T1000 (cell line): ENCODE results near the gene LCLAT1.
A peak's percentile ranks its signal among the peaks of the same experiment; 100 is the strongest.

Experiments used
- DNase-seq: peaks from one replicate; lab custom pipeline; 2025; ENCODE audit warnings: mixed read lengths; lab: John Stamatoyannopoulos, UW

The LCLAT1 gene

DNA sequence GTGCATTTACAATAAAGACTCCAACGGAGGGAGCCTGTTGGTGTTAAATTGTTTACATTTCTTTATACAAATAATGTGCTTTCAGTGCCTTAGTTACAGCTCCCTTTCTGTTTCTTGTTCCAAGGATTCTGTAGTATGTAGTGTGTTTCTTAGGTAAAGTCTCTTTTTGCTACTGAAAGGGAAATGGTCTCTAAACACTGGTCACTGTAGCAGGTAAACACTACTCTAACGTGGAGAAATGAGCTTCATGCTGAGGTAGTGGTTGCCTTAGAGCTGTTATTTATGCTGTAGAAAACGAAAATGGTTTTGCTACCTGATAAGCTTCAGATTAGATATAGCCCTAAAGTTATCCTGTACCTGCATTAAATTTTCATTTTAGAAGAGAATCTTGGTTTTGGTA is 196.6 kb downstream of the LCLAT1 start:
- DNase-seq: no peak

DNA sequence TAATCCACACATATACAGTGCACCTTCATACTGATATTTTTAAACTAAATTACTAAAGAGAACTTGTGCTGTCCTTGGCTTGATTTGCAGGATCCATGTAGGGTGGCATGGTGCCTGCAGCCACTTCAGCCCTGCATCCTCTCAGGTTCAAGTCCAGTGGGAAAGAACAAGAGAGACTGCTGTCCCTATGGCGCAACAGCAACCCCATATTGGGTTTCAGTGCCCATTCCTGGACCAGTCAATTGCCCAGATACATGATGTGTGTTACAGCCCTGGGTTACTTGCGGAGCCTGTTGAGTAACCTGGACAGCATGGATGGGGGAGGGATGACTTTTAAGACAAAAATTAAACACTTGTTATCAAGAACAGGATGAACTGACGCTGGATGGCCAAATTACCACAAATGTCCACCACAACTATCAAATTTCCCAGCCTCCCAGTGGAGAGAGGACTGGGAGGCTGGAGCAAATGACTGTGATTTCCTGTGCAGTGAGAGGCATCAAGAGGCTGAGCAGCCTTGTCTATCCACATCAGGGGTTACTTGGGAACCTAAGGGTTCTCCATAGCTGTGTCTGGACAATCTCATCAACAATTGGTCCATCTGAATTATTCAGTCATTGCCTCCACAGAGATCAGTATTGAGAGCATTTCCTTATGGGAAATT is 198.2 kb downstream of the LCLAT1 start:
- DNase-seq: no peak

DNA sequence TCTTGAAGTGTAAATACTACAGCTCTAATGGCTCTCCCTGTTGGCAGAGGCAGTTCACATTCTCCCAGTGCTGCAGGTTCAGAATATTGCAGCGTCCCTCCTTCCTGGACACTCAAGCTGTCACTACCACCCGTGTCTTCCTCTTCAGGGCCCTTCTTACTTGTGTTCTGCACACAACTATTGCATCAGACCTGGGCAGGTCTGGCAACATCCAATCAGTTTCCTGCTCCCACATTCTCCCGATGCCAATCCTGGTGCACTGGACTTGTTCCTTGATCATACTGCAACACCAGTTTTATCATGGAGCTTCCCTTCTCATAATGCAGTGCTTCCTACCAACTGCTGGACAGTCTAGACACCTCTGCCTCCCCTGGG is 198.7 kb downstream of the LCLAT1 start:
- no peak for DNase-seq

DNA sequence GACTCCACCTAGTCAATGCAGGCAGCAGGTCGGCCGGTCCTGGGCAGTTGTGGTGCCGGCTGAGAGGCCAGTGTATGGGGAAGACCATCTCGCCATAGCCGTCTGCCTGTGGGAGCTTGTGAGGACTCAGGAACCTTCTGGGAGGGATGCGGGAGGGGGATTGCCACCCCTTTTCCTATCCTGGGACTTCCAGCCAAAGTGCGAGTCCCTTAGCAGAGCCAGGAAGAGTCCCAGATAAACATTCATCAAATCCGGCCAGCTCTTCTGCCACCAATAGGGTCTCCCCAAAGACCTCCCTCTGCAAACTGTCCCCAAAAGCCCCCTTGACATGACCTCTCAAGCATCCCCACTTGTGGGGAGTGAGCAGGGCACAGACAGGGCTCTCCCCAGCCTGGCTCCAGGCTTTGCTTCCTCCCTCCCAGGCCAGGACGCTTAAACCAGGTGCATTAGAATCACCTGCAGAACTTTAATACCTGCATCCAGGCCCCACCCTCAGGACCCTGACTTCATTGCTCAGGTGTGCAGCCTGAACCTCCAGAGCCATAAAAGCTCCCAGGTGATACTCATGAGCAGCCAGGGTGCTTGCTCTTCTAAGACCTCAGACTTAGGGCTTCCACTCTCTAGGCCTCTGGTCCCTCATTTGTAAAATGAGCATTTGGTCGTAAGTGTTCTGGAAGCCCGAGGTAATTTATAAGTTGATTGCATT is 200.9 kb downstream of the LCLAT1 start:
- no peak for DNase-seq

DNA sequence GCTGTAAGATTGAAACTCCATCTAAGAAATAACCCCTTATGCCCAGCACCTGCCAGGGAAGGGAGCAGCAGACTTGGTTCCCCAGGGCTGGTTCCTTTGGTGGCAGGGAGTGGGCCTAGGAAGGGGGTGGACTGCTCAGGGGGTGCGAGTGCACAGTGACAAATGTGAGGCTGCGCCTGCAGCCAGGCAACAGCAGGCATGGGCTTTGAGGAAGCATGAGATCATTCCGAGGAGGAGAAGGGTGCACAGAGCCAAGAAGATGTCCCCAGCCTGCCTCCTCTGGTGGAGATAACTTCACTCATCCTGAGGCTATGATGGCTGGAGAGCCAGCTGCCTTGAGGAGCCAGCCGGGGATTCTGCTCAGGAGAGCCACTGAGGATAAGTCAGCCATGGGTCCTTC is 202.2 kb downstream of the LCLAT1 start:
- no peak for DNase-seq

DNA sequence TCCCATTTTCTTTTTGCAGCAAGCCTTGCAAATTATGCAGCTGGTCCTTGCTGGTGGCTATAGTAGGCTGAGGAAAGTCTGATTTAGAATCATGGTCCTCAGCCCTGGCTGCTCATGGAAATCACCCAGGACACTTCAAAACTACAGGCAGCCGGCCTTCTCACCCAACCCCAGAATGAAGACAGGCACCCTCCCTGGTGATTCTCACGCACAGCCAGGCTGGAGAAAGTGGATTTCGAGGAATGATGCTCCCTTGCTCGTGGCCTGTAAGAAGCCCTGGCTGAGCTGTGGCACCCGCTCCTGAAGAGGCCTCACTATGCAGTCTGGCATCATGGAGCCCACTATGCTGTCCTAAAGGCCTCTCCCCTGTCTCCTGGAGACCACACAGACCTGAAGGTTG is 202.8 kb downstream of the LCLAT1 start:
- DNase-seq: no peak

DNA sequence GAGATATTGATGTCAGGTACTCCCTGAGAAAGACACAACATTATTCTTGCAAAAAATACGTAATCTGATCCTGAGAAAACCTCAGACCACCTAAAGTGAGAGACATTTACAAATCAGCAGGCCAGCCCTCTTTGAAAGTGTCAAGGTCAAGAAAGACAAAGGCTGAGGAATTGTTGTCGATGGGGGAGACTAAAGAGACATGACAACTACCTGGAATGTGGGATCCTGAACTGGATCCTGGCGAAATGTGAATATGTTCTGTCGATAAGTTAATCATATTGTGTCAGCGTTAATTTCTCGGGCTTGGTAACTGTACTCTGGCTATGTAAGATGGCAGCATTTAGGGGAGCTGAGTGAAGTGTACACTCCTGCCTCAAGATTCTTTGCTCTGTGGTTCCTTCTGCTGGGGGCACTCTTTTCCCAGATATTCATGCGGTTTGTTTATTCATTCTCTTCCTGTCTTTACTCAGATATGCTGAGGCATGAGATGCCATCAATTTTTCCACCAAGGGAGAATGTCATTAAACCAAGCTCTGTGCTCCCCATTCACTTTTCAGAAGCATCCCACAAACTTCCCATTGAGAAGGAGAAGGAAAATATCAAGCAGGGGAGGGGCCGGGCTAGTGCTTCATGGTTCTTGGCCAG is 205.3 kb downstream of the LCLAT1 start:
- DNase-seq: no peak

DNA sequence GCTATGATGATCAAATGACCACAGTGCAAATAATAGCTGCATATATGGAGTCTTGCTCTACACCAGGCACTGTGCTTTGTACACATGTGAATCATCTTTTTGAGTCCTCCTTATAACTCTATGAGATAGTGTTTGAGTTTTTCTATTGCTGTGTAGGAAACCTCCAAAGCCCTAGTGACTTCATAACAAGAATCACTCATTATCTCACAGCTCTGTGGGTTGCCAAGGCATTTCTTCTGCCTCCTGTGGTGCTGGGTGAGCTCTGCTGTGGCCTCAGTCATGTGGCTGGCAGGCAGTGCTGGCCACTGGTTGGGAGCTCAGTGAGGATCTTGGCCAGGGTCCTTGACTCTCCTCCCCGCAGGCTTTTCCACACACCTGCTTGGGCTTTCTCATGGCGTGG is 206.8 kb downstream of the LCLAT1 start:
- DNase-seq: no peak

DNA sequence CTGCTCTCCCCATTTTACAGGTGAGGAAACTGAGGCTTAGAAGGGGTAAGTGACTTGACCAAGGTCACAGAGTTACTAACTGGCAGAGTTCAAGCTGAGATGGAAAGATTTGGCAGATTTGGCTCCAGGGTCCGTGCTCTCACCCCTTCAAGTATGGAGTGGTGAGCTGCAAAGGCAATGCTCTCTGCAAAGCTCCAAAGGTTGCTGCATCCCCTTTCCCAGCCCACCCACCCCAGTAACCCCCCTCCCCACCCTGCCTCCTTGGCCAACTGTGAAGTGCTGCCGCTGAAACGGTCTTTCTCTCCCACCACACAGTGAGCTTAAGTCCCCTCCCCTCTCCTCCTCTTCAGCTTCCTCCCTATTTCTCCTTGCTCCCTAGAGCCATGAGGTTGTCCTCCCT is 207.4 kb downstream of the LCLAT1 start:
- DNase-seq: no peak

DNA sequence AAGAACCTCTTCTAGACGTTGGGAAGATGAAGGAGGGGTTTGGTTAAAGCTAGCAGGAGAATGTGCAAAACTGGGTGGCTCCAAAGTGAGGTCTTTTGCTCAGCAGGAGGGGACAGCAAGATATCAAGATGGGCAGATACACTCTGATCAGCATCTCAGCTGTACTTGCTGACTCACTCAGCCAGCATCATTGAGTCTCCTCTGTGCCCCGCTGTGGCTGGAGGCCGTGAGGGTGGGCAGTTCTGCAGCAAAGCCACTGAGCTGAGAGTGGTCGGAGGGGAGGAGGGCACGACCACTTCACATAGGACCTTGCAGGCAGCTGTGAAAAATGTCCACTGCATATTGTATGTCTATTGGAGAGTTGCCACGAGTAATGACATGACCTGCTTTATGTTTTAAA is 208.2 kb downstream of the LCLAT1 start:
- DNase-seq: no peak

DNA sequence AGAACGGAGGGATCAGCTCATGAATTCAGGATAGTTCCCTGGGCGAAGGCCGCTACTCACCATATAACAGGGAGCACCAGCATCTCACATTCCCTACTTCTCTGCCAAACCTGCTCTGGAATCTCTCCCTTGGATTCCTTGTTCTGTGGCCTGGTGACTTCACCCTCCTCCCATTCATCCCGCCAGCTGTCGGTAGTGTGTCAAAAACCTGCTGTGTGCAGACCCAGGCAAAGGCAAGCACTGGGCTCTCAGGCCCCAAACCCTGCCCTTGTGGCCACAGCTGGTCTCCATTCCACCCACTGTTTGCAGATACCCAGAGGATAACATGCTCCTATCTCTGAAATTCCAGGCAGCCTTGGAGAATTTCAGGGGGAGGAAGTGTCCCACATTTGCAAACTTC is 208.6 kb downstream of the LCLAT1 start:
- DNase-seq: no peak

DNA sequence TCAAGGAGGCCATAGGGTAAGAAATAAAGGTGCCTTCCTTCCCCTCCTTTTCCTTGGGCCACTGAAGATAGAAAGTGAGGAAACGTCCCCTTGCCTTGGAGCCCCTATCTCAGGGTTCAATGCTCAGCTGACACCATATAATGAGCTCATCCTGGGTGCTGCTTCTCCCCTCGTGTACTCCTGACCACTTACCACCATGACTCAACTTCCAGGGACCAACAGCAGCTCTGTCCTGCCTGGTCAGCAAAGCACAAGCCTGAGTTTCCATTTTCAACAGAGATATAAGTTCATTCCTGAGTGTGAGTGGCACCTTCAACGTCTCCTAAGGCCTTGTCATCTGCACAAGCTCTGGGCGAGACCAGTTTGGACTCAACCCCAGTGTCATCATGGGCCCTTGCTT is 209.0 kb downstream of the LCLAT1 start:
- no peak for DNase-seq

DNA sequence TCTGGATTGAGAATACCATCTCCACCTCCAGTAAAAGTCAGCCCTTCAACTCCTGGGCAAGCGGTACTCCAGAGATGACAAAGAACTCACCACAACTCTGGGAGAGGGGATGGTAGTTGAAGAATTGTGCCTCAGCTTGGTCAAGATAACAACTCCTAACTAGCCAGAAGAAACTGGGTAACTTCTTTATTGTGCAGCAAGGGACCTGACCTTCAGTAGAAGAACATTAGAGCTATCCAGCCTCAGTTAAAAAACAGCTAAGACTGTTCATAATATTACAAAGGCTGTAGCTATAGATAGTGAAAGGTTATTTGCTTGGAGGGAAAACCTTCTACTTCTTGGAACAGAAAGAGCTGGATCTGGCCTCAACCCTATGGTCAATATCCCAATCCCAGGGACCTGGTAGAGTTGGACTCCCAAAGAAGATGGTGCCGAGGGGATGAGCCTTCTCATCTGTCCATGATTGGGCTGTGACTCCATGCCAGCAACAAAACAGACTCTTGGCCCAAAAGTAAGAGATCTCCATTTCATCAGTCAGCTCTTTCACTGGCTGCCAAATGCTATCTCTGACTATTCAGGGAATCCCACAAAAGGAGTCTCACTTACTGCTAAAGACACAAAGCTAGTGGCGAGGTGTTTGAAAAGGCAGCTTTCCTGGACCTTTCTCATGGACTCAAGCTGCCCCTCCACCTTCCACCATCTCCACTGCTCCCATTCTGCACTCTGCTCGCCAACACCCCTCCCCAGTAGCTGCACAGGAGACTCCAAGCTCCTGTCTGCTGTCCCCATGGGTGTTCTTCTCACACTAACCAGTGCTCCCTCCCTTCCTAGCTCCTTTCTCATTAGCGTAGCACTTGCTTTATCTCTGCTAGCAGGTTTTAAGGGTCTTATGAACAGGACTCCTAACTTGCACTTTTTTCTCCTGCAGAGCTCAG is 214.4 kb downstream of the LCLAT1 start:
- DNase-seq: no peak

DNA sequence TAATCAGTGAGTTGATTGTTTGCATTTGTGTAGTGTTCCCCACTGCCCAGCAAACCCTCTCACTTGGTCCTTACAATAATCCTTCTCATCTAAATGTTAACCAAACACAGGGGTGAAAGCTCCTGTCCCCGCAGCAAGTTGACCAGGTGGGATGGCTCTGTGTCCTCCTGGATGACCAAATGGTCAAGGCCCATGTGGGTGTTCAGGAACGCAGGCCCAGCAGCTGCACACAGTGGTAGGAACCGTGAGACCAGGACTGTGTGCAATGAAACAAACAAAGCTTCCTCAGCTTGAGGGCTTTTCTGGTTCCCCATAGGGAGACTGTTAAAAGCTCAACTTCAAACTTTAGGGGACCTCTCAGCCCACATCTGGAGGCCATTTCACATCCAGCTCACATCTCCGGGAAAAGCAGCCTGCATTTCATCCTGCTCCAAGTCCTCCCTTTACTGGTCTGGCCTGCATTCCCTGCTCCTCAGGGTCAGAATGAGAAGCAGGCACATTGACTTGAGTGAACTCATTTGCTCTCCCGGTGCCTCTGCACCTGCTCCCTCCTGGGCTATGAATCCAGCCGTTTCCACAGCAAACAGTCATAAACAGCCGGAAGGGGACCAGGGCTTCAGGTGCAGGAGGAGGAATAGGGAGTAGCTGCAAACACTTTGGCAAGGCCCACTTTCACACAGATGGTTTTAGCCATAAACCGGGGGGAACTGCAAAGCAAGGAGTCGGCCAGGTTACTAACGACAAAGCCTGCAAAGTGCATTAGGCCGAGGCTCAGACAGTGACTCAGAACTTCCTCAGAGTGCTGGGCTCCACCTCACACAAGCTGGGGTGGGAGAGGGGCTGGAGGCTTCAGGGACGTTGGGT is 215.5 kb downstream of the LCLAT1 start:
- DNase-seq: no peak

DNA sequence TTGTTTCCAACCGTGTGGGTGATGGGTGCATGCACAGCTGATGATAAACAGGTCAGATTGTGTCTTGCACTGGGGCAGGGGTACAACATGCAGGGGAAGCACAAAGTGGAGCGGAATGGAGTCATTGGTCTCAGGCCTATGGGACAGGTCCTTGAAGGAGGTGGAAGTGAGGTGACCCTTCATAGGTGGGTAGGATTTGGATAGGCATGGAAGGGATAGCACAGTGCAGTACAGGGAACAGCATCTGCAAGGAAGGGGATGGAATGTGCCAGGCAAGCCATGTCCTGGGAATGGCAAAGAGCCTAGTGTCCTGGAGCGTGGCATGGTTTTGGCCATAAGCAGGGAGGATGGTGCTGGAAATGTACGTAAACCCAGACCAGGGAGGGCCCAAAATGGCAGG is 216.3 kb downstream of the LCLAT1 start:
- DNase-seq: no peak

DNA sequence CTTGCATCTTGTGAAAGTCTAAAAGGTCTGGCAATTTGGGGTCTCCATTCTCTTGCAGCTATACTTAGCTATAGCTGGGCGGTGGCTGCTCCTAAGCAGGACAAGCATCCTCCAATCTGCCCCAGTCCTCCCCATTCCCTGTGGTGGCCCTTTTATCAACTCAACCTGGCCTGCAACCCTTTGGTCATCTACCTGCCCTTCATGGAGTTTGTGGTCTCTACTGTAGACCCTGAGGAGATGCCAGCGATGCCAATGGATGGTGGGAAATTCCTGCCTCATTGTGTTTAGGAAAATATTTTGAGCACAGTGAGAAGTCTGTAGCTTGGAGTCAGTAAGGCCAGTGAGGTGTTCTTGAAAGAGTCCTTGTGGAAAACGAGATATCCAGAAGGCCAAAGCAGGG is 216.8 kb downstream of the LCLAT1 start:
- no peak for DNase-seq

DNA sequence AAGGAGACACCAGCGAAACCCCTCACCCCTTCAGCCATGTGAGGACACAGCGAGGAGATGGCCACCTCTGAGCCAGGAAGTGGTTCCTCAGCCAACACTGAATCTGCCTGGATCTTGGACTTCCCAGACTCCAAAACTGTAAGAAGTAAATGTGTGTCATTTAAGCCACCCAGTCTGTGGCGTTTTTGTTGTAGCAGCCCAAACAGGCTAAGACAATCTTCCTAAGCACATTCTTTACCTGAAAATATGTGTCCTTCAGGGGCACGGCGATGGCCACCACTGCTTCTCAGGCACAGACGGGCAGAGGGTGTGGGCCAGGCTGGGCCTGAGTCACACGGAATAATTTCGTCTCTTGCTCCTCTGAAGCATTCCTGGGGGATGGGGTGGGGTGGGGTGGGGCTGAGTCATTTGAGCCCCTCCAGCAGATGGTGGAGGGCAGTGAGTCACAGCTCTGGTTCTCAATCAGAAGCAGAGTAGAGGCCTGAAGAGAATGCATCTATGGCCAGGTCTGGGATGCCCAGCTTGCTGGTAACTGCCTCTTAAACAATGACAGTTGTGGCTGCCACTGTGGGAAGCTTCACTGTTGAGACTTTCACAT is 217.8 kb downstream of the LCLAT1 start:
- peak; percentile 74 for DNase-seq

DNA sequence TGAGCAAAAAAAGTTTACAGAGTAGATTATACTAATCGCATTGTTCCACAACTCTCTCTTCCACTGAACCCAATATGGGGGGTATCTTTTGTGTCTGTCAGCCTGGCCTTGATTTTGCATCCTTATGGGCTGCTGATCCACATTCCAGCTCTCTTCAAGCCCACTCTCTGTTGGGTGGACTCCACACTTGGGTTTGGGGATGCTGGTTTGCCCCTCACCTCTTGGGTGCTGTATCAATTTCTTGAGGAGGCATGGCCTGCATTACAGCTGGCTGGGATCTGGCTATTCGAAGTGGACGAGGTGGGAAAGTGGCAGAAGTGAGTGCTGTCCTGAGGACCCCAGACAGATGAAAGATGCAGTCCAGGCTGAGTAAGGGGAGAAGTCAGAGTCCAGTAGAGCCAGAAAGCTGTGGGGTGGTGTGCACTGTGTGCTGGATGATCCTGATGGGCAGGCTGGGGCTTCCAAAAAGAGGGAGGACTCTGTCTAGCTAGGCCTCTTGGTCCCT is 218.8 kb downstream of the LCLAT1 start:
- no peak for DNase-seq

DNA sequence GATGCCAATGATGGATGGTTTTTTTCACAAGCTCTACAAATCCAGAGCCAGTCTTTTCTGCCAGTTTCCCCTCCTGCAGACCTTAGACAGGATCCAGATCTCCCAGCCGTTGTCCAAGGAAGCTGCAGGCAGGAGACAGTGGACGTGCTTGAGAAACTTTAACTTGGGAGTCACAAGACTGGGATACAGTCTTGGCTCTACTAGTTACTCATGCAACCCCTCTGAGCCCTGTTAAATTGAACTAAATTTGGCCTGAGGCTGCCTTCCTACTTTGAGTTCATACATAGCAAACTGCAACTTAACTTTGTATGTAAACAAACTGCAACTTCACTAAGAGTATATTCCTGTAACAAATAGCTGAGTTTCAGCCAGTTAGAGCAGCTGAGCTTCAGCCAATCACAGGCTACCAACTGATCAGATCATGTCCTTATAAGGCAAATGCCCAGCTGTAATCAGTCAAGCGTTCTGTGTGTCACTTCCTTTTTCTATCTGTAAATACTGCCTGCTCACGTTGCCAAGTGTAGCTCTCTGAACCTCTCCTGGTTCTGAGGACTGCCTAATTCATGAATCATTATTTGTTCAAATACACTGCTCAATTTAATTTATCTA is 219.3 kb downstream of the LCLAT1 start:
- peak; percentile 78 for DNase-seq

DNA sequence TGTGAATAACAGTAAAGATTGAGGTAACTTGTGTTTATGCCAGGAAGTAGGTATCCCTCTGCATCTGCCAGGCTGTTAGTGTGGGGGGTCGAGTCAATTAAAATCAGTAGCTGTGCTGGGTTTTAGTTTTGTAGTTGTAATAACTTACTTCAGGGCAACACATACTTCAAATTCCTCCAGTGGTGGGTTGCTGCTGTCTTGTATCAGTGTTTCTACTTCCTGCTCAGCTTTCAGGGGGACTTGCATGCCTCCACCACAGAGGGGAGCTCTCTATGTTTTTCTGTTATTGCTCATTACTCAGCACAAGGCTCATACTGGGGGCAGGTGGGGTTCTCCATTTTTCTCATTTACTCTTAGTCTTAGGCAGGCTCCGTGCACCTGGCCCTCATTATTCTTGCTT is 223.4 kb downstream of the LCLAT1 start:
- DNase-seq: no peak
